ENCODE measurements around the gene PTS. TPM values are rescaled to one million over a fixed set of nuclear protein-coding genes. Genes with fewer than 3 reads are reported as not detected.

PTS gene
- total RNA-seq, 4 donors from 2014 or later, result 18.4 to 41.8 (median 38.0) TPM

DNA sequence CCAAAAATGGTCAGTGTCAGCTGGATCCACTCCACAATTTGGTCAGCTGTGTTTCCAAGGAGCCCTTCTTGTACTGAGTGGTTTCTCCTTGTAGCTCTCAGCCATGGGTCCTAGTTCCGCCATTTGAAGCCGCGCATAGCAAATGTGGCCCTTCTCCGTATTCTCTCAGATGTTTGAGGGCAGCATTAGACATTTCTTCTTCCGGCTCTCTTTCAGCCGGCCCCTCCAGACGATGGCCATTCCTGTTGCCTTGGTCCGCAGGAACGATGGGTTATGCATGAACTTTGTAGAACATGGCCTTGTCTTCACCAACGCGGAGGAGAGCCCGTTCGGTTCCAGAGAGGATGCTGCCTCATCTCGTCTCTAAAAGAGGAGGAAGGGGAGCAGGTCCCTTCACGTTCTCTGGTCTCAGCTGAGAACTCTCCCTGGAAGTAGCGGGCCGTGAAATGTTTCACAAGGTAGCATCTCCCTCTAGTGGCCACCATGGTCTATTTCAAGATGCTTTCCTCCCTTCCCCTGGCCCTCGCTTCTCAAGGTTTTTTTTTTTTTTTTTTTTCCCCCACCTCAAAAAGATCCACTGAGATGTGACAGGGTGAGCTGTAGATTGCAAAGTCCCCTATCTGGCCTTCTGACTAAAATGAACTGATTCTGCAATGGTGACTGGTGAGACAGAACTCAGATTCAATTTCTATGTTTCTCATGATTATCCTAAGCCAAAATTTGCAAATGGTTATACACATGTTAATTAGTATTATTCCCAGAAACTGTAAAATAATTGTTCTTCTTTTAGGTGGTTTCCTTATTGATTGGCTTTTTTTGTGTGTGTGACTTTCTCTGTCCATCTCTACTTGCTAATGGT is 54.3 kb downstream of the PTS start:
- DNase-seq, result no peak
- 0 to 4% methylated on average over 11 to 12 of the region's 18 CpGs for WGBS, 2 donors
- H3K4me1 ChIP-seq, result peaks cover 0 to 8% (median 5%) of the 10 kb centered on the region in 3 donors
- no peaks in the 10 kb centered on the region for H3K36me3 ChIP-seq
- TF ChIP-seq POLR2A (IDR thresholded peaks at IDR 0.05), result no peak
- TF ChIP-seq, protein P1, sequence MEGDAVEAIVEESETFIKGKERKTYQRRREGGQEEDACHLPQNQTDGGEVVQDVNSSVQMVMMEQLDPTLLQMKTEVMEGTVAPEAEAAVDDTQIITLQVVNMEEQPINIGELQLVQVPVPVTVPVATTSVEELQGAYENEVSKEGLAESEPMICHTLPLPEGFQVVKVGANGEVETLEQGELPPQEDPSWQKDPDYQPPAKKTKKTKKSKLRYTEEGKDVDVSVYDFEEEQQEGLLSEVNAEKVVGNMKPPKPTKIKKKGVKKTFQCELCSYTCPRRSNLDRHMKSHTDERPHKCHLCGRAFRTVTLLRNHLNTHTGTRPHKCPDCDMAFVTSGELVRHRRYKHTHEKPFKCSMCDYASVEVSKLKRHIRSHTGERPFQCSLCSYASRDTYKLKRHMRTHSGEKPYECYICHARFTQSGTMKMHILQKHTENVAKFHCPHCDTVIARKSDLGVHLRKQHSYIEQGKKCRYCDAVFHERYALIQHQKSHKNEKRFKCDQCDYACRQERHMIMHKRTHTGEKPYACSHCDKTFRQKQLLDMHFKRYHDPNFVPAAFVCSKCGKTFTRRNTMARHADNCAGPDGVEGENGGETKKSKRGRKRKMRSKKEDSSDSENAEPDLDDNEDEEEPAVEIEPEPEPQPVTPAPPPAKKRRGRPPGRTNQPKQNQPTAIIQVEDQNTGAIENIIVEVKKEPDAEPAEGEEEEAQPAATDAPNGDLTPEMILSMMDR (IDR thresholded peaks at IDR 0.05), result peak; percentile 22 to 85 (median 78)
- no peaks in the 10 kb centered on the region for H3K9me3 ChIP-seq
- peak overlapping the region; percentile 25 to 59 (median 56) for H3K27ac ChIP-seq
- peak overlapping the region; percentile 26 to 66 (median 44) for H3K4me3 ChIP-seq
- intact Hi-C loops (cut with DNase I), result loop anchor here (5.0 to 10.0 kb wide), 3 partner anchors 63 to 1007 kb away; no protein-coding TSS in a partner anchor
- H3K27me3 ChIP-seq, result no peaks in the 10 kb centered on the region

DNA sequence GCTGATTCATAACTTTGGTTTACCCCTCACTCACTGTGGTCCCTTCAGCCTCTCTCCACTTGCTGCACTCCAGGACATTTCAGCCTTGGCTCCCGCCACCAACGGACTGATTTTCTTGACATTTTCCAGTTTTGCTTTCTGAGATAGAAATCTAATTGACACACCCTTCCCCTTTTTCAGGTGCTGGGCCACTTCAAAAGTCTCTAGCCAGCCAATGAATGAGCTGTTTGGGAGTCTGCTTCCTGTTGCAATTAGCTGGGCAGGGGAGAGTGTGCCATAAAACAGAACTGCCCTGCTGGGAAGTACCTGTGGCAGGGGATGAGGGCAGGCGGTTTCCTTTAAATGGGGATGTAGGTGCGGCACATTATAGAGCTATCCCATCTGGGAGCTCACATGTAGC is 55.5 kb downstream of the PTS start:
- H3K36me3 ChIP-seq, result no peaks in the 10 kb centered on the region
- TF ChIP-seq, protein P1 (IDR thresholded peaks at IDR 0.05), result no peak
- TF ChIP-seq POLR2A (IDR thresholded peaks at IDR 0.05), result no peak
- 58 to 89% methylated on average over 3 to 4 of the region's 4 CpGs for whole genome bisulfite sequencing, 2 donors
- intact Hi-C loops (cut with DNase I), result loop anchor here (5.0 to 10.0 kb wide), 3 partner anchors 64 to 1006 kb away; no protein-coding TSS in a partner anchor
- H3K4me3 ChIP-seq, result no peak overlapping the region
- no peak overlapping the region for H3K27ac ChIP-seq
- H3K9me3 ChIP-seq, result no peaks in the 10 kb centered on the region
- peaks cover 5 to 18% (median 9%) of the 10 kb centered on the region in 3 donors for H3K4me1 ChIP-seq
- no peak for DNase-seq
- no peaks in the 10 kb centered on the region for H3K27me3 ChIP-seq

Small RNAs within 50 kb of the gene (small RNA-seq; reads per million reads assigned to genes)
- gene MRPS36P4, result 0 reads per million in 4 donors

Other genes starting within 250 kb of the PTS start
- 10 to 100 TPM; 28.9 to 56.5 (median 39.4) TPM for gene DLAT, start 201.0 kb upstream of the PTS start, total RNA-seq
- 1 to 10 TPM; 1.7 to 3.3 (median 2.8) TPM for gene PIH1D2, start 152.4 kb upstream of the PTS start, total RNA-seq
- 10 to 100 TPM in 3 of 4 donors, 1 to 10 TPM in 1; 8.2 to 19.4 (median 13.7) TPM for gene NKAPD1, start 152.1 kb upstream of the PTS start, total RNA-seq
- gene TIMM8B, start 139.7 kb upstream of the PTS start, total RNA-seq, result 10 to 100 TPM; 43.5 to 65.3 (median 62.1) TPM
- gene SDHD, start 139.6 kb upstream of the PTS start, total RNA-seq, result 100 to 1,000 TPM in 3 of 4 donors, 10 to 100 TPM in 1; 78.5 to 155 (median 122) TPM
- 100 to 1,000 TPM in 2 of 4 donors, 10 to 100 TPM in 2; 43.7 to 125 (median 98.3) TPM for gene IL18, start 62.3 kb upstream of the PTS start, total RNA-seq
- 1 to 10 TPM in 1 of 4 donors, under 1 TPM in 1, not detected in 2; 0.38 to 2.5 TPM for gene TEX12, start 59.1 kb upstream of the PTS start, total RNA-seq
- 10 to 100 TPM in 2 of 4 donors, 1 to 10 TPM in 2; 2.7 to 17.0 (median 9.5) TPM for gene BCO2, start 50.9 kb upstream of the PTS start, total RNA-seq
- not detected for gene PLET1, start 34.4 kb downstream of the PTS start, total RNA-seq

Measured in esophagus squamous epithelium (tissue), 5 donors.